Measurements from ENCODE around the gene SPESP1.

The SPESP1 gene

GRCh38 chr15:68994149-68994548 lies 63.8 kb downstream of the SPESP1 start:
- Histone ChIP-seq H3K27me3 (ENCODE audit: control insufficient read depth, insufficient read depth, low read length) (peaks cover 3% of the 10 kb centered on the region), H3K36me3 (ENCODE audit: control insufficient read depth, insufficient read depth, low read length) (no peaks in the 10 kb centered on the region), H3K4me1 (ENCODE audit: control insufficient read depth, insufficient read depth, low read length) (peaks cover 14% of the 10 kb centered on the region)

DNA sequence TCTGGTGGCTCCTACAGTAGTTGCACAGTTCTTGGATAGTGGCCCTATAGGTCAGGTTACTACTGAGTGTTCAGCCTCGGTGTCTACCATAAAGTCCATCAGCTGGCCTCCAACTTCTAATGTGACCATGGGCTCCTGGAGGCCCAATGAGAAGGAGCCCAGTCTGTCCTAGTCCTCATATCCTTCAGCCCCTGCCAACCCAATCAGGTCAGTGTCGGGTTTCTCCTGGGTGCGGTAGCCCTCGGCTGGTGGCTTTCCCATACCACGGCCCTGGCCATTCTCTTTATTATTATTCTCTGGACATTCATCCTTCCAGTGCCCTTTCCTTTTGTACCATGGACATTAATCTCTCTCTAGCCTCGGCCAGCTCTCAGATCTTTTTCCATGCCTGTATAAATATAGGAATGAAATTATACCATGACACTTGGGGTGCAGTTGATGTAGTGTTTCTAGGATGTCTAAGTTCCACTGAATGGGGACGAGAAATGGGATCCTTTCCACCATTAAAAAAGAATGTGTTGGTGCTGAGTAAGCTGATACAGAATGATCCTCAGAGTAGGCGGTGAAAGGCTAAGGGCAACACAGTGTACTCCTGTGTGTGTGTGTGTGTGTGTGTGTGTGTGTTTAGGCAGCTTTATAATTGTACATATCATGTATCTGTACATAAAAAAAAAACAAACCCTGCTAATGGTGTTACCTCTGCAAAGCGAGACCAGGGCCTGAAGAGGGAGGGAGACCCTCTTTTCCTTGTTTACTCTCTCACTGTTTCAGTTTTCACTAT lies 64.8 kb downstream of the SPESP1 start:
- Histone ChIP-seq H3K4me3 (ENCODE audit: low read depth, low read length) (no peak overlapping the region), H3K36me3 (ENCODE audit: control insufficient read depth, insufficient read depth, low read length) (no peaks in the 10 kb centered on the region), H3K9me3 (ENCODE audit: control insufficient read depth, insufficient read depth, low read length) (no peaks in the 10 kb centered on the region), H3K4me1 (ENCODE audit: control insufficient read depth, insufficient read depth, low read length) (peaks cover 14% of the 10 kb centered on the region), H3K27me3 (ENCODE audit: control insufficient read depth, insufficient read depth, low read length) (peaks cover 3% of the 10 kb centered on the region), H3K9ac (ENCODE audit: low read depth, low read length) (no peak overlapping the region)

More at GRCh38 chr15:68994149-68994548, 63.8 kb downstream of the SPESP1 start:
- Histone ChIP-seq H3K9me3 (ENCODE audit: control insufficient read depth, insufficient read depth, low read length) (no peaks in the 10 kb centered on the region), H3K9ac (ENCODE audit: low read depth, low read length) (no peak overlapping the region), H3K4me3 (ENCODE audit: low read depth, low read length) (no peak overlapping the region)

All from iPS-15b (cell line).